ENCODE data around the gene BCL11B. TPM values are rescaled to one million over a fixed set of nuclear protein-coding genes. Genes with fewer than 3 reads are reported as not detected.
"Not testable (repeated sequence)": the region's sequence is repeated elsewhere in the genome, so short reads cannot be mapped to it uniquely, and the experiment has no call there.

The BCL11B gene
- total RNA-seq, 2 donors from 2014 or later, result 0.19 to 0.43 TPM

DNA sequence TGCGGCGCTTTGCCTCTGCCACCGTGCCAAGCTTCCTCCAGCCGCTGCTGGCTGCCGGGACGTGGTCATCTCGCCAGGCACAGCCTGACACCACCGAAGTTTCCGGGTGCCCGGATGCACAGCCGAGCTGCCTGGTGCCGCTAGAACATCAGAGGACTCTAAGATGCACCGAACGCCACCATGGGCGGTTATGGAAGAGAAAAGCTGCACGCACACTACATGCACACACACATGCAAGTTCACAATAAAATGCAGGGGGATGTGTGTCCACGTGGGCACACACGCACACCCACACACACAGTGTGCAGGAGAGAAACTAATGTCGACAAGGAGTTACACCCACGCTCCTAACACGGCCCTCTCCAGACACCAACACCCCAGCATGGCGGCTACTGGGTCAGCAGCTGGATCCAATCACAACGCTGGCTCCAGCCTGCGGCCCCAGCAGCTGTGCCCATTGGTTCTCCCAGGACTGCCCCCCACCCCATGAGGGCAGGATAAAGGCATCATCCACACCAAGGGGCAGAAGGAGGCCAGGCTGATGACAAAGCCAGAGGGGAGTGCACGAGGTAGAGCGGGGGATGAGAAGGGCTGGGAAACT, 82.7 kb downstream of the BCL11B start:
- H3K4me1 ChIP-seq, result peaks cover 0 to 18% of the 10 kb centered on the region in 2 donors
- no peaks in the 10 kb centered on the region for H3K27me3 ChIP-seq
- TF ChIP-seq, protein P1, sequence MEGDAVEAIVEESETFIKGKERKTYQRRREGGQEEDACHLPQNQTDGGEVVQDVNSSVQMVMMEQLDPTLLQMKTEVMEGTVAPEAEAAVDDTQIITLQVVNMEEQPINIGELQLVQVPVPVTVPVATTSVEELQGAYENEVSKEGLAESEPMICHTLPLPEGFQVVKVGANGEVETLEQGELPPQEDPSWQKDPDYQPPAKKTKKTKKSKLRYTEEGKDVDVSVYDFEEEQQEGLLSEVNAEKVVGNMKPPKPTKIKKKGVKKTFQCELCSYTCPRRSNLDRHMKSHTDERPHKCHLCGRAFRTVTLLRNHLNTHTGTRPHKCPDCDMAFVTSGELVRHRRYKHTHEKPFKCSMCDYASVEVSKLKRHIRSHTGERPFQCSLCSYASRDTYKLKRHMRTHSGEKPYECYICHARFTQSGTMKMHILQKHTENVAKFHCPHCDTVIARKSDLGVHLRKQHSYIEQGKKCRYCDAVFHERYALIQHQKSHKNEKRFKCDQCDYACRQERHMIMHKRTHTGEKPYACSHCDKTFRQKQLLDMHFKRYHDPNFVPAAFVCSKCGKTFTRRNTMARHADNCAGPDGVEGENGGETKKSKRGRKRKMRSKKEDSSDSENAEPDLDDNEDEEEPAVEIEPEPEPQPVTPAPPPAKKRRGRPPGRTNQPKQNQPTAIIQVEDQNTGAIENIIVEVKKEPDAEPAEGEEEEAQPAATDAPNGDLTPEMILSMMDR (IDR thresholded peaks at IDR 0.05), result no peak
- H3K27ac ChIP-seq, result no peak overlapping the region
- no peak for DNase-seq (ENCODE audit: low spot score)
- no peak overlapping the region for H3K4me3 ChIP-seq
- no peaks in the 10 kb centered on the region for H3K36me3 ChIP-seq
- no peaks in the 10 kb centered on the region for H3K9me3 ChIP-seq

DNA sequence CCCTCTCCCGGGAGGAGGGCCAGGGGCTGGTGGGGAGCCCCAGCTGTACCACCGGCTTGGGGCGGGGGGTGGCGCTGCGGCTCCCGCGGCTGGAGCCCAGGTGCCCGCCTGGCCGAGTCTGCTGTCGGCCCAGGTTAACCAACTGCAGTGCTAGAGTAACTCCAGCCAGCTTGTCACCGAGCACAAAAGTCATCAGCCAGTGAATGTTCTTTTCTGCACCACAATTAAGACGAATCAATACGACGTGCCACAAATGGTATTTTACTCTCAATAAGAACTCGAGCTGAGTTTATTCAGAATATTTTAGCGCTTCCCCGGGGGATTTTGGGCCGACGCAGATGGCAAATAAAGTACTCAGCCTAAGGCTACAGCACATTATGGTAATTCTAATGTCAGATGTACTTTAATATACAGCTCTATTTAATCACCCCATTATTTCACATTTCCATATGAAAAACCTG, 83.2 kb downstream of the BCL11B start:
- Histone ChIP-seq H3K27me3 (no peaks in the 10 kb centered on the region), H3K36me3 (no peaks in the 10 kb centered on the region), H3K9me3 (no peaks in the 10 kb centered on the region), H3K4me1 (peaks cover 0 to 18% of the 10 kb centered on the region in 2 donors), H3K4me3 (no peak overlapping the region), H3K27ac (no peak overlapping the region)
- DNase-seq (ENCODE audit: low spot score), result no peak
- TF ChIP-seq, protein P1 (IDR thresholded peaks at IDR 0.05), result no peak

DNA sequence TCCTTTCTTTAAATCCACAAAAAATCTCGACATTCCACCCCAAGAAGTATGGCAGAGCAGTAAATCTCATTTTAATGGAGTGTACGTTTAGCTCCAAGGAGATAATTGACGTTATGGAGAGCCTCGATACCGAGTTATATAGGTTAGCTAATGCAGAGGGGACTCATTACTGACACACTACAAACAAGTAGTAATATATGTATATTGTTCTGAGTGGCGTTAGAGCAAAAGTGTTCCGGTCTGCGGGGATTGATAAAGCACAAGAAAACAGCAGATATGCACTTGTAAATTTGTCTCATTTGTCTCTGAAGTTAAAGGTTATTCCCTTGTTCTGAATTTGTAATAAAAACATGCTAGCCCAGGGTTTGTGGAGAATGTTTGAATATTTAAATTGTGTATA, 84.1 kb downstream of the BCL11B start:
- Histone ChIP-seq H3K27ac (no peak overlapping the region), H3K9me3 (no peaks in the 10 kb centered on the region), H3K4me3 (no peak overlapping the region), H3K4me1 (peaks cover 0 to 18% of the 10 kb centered on the region in 2 donors), H3K36me3 (no peaks in the 10 kb centered on the region), H3K27me3 (no peaks in the 10 kb centered on the region)
- TF ChIP-seq, protein P1 (IDR thresholded peaks at IDR 0.05), result no peak
- DNase-seq (ENCODE audit: low spot score), result no peak

DNA sequence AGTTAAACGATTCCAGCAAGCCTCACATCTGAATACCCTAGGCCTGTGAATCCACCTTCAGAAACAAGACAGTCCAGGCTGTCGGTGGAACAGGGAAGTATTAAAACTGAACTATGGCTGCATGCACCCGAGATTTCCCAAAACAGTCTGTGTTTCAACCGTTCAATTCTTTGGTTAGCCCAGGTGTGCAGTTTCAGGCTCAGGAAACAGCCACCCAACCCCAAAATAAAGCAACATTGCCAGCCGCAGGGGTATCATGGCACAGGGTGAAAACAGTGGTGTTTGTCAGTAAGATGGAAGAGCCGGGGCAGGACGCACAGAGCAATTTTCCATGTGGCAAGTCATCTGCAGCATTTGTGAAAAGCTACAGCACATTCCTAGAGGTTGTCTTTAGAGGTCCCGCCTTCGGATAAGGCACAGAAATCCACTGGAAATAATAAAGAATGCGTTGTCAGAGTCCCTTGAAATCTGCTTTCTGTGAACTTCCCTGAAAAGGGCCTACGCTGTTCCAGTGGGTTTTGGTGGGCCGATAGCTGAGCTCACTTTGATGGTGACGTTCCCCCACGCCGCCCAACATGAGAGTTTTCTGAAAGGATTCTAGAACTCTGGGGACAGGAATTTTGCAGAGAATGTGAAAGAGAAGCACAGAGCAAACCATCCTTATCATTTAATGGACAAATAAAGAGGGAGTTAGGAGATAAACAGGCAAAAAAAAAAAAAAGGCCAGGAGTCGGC, 84.9 kb downstream of the BCL11B start:
- Histone ChIP-seq H3K36me3 (no peaks in the 10 kb centered on the region), H3K4me3 (no peak overlapping the region), H3K27me3 (no peaks in the 10 kb centered on the region), H3K27ac (no peak overlapping the region), H3K4me1 (peaks cover 0 to 11% of the 10 kb centered on the region in 2 donors), H3K9me3 (no peaks in the 10 kb centered on the region)
- DNase-seq (ENCODE audit: low spot score), result no peak
- TF ChIP-seq, protein P1 (IDR thresholded peaks at IDR 0.05), result no peak

DNA sequence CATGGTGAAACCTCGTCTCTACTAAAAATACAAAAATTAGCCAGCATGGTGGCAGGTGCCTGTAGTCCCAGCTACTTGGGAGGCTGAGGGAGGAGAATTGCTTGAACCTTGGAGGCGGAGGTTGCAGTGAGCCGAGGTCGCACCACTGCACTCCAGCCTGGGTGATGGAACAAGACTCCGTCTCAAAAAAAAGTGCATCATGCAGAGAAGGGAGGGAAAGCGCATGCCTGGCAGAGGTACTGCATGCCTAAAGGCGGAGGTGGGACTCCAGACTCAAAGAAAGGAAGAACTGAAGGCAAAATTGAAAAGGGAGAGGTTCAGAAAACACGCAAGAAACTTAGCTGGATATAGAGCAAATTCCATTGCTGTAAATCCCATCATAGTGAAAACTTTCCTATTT, 85.7 kb downstream of the BCL11B start:
- not testable (repeated sequence) for H3K27me3 ChIP-seq; H3K4me1 ChIP-seq; H3K27ac ChIP-seq; H3K9me3 ChIP-seq; H3K4me3 ChIP-seq; DNase-seq (ENCODE audit: low spot score); H3K36me3 ChIP-seq

DNA sequence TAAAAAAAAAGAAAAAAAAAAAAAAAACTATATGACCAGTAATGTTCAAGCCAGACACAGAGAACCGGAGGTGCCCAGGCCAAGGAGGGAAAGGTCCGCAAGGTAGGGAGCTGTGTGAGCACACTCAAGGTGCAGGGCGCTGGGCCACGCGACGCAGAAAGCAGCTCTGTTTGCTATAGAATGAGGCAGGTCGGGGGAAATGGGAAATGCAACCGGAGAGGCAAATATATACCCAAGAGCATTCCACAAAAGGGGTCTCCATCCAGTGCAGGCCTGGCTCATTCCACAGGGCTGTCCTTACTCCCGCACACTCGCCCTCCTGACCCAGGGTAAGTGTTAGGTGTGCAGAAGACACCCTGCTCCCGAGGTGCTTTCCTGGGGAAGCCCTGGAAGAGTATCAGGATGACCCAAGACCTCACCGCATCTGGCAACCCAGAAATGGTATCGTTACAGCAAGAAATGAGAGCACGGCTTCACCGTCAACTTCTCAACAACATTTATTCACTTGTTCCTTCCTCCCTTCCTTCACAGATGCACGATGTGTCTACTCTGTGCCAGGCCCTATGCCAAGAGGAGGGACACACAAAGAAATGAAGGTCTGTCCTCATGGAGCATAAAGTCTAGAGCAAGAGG, 86.4 kb downstream of the BCL11B start:
- Histone ChIP-seq H3K4me1 (no peaks in the 10 kb centered on the region), H3K4me3 (no peak overlapping the region), H3K27me3 (no peaks in the 10 kb centered on the region), H3K9me3 (no peaks in the 10 kb centered on the region), H3K36me3 (no peaks in the 10 kb centered on the region), H3K27ac (no peak overlapping the region)
- TF ChIP-seq, protein P1 (IDR thresholded peaks at IDR 0.05), result no peak
- DNase-seq (ENCODE audit: low spot score), result no peak

Measured in right atrium auricular region (tissue), 2 donors.